Measurements from ENCODE around the gene RANBP17.

The RANBP17 gene

GRCh38 chr5:170985486-170985885 lies 123.7 kb downstream of the RANBP17 start:
- Histone ChIP-seq H3K9me3 (ENCODE audit: insufficient read depth, low read length) (no peaks in the 10 kb centered on the region), H4K20me1 (ENCODE audit: insufficient read depth, low read length) (no peaks in the 10 kb centered on the region), H3K36me3 (replicated peaks; ENCODE audit: low read depth, low read length) (no peaks in the 10 kb centered on the region), H3K79me2 (ENCODE audit: low read length) (no peaks in the 10 kb centered on the region), H3K4me3 (ENCODE audit: low read length) (no peak overlapping the region), H3K9ac (ENCODE audit: low read length) (no peak overlapping the region), H3K27me3 (ENCODE audit: low read depth, low read length) (no peaks in the 10 kb centered on the region; the same call in 1 of the 2 replicates), H3K4me1 (ENCODE audit: low read length) (no peaks in the 10 kb centered on the region), H2AFZ (ENCODE audit: low read depth, low read length) (no peak overlapping the region), H3K27ac (ENCODE audit: low read length) (no peak overlapping the region), H3K4me2 (ENCODE audit: low read length) (no peak overlapping the region)
- TF ChIP-seq EZH2phosphoT487 (IDR thresholded peaks at IDR 0.05; ENCODE audit: low read depth) (no peak), CTCF (IDR thresholded peaks at IDR 0.05; ENCODE audit: low read depth, low read length) (no peak)

GRCh38 chr5:170986598-170986997 lies 124.8 kb downstream of the RANBP17 start:
- no peak overlapping the region for H3K4me2 ChIP-seq (ENCODE audit: low read length)
- peak; percentile 35 for TF ChIP-seq CTCF (IDR thresholded peaks at IDR 0.05; ENCODE audit: low read depth, low read length)
- no peak for TF ChIP-seq EZH2phosphoT487 (IDR thresholded peaks at IDR 0.05; ENCODE audit: low read depth)
- H3K79me2 ChIP-seq (ENCODE audit: low read length): no peaks in the 10 kb centered on the region
- no peaks in the 10 kb centered on the region for H4K20me1 ChIP-seq (ENCODE audit: insufficient read depth, low read length)
- H3K9ac ChIP-seq (ENCODE audit: low read length): no peak overlapping the region
- H3K4me1 ChIP-seq (ENCODE audit: low read length): no peaks in the 10 kb centered on the region
- H3K36me3 ChIP-seq (replicated peaks; ENCODE audit: low read depth, low read length): no peaks in the 10 kb centered on the region
- no peaks in the 10 kb centered on the region for H3K9me3 ChIP-seq (ENCODE audit: insufficient read depth, low read length)
- peaks cover 3% of the 10 kb centered on the region for H3K27me3 ChIP-seq (ENCODE audit: low read depth, low read length)
- H2AFZ ChIP-seq (ENCODE audit: low read depth, low read length): no peak overlapping the region
- no peak overlapping the region for H3K4me3 ChIP-seq (ENCODE audit: low read length)
- no peak overlapping the region for H3K27ac ChIP-seq (ENCODE audit: low read length)

GRCh38 chr5:170993476-170993875 lies 131.7 kb downstream of the RANBP17 start:
- H3K27me3 ChIP-seq (ENCODE audit: low read depth, low read length): peaks cover 20% of the 10 kb centered on the region
- TF ChIP-seq CTCF (IDR thresholded peaks at IDR 0.05; ENCODE audit: low read depth, low read length) (no peak), EZH2phosphoT487 (IDR thresholded peaks at IDR 0.05; ENCODE audit: low read depth) (no peak)

GRCh38 chr5:171010086-171010485 lies 148.3 kb downstream of the RANBP17 start:
- no peak overlapping the region for H3K9ac ChIP-seq (ENCODE audit: low read length)
- no peak overlapping the region for H3K27ac ChIP-seq (ENCODE audit: low read length)
- TF ChIP-seq EZH2phosphoT487 (IDR thresholded peaks at IDR 0.05; ENCODE audit: low read depth): no peak
- TF ChIP-seq CTCF (IDR thresholded peaks at IDR 0.05; ENCODE audit: low read depth, low read length): no peak

More at GRCh38 chr5:170993476-170993875, 131.7 kb downstream of the RANBP17 start:
- Histone ChIP-seq H3K9me3 (ENCODE audit: insufficient read depth, low read length) (no peaks in the 10 kb centered on the region), H3K36me3 (replicated peaks; ENCODE audit: low read depth, low read length) (no peaks in the 10 kb centered on the region), H2AFZ (ENCODE audit: low read depth, low read length) (no peak overlapping the region), H3K4me1 (ENCODE audit: low read length) (no peaks in the 10 kb centered on the region), H3K4me2 (ENCODE audit: low read length) (no peak overlapping the region), H3K4me3 (ENCODE audit: low read length) (no peak overlapping the region), H3K9ac (ENCODE audit: low read length) (no peak overlapping the region), H4K20me1 (ENCODE audit: insufficient read depth, low read length) (no peaks in the 10 kb centered on the region), H3K27ac (ENCODE audit: low read length) (no peak overlapping the region), H3K79me2 (ENCODE audit: low read length) (no peaks in the 10 kb centered on the region)

More at GRCh38 chr5:171010086-171010485, 148.3 kb downstream of the RANBP17 start:
- no peak overlapping the region for H3K4me2 ChIP-seq (ENCODE audit: low read length)
- H3K4me1 ChIP-seq (ENCODE audit: low read length): peaks cover 5% of the 10 kb centered on the region; the same call in 1 of the 2 replicates
- peaks cover 16% of the 10 kb centered on the region; the same call in 1 of the 2 replicates for H3K27me3 ChIP-seq (ENCODE audit: low read depth, low read length)
- no peak overlapping the region for H2AFZ ChIP-seq (ENCODE audit: low read depth, low read length)
- no peaks in the 10 kb centered on the region for H3K9me3 ChIP-seq (ENCODE audit: insufficient read depth, low read length)
- no peaks in the 10 kb centered on the region for H3K36me3 ChIP-seq (replicated peaks; ENCODE audit: low read depth, low read length)
- no peaks in the 10 kb centered on the region for H4K20me1 ChIP-seq (ENCODE audit: insufficient read depth, low read length)
- no peaks in the 10 kb centered on the region for H3K79me2 ChIP-seq (ENCODE audit: low read length)
- H3K4me3 ChIP-seq (ENCODE audit: low read length): no peak overlapping the region

All from OCI-LY3 (cell line).